ENCODE results near the gene KCNQ4. TPM values are rescaled to one million over a fixed set of nuclear protein-coding genes. Genes with fewer than 3 reads are reported as not detected.
A peak's percentile ranks its signal among the peaks of the same experiment; 100 is the strongest.

Gene KCNQ4
- total and polyA plus RNA-seq, 5 donors from 2014 or later = 0.10 to 0.44 (median 0.19) TPM; not detected in 1

- Histone ChIP-seq H3K4me1 (ENCODE audit: control insufficient read depth, insufficient read depth, low read length, poor library complexity, severe bottlenecking) (peaks cover 14% of the 10 kb centered on the region), H3K4me3 (ENCODE audit: low read depth, low read length) (no peak overlapping the region), H3K27me3 (ENCODE audit: control insufficient read depth, insufficient read depth, low read length) (no peaks in the 10 kb centered on the region), H3K36me3 (ENCODE audit: control insufficient read depth, insufficient read depth, low read length) (no peaks in the 10 kb centered on the region), H3K27ac (ENCODE audit: insufficient read depth, low read length, poor library complexity, severe bottlenecking) (no peak overlapping the region), H3K9me3 (ENCODE audit: control insufficient read depth in 2 of 2, low read length in 2 of 2) (no peaks in the 10 kb centered on the region)
- Mint-ChIP-seq H3K27me3 (no peaks in the 10 kb centered on the region), H3K27ac (no peak overlapping the region), H3K4me1 (peaks cover 0 to 27% (median 13%) of the 10 kb centered on the region in 4 donors), H3K36me3 (no peaks in the 10 kb centered on the region), H3K9me3 (no peaks in the 10 kb centered on the region), H3K4me3 (no peak overlapping the region)
- no peak for DNase-seq
- no peak for ATAC-seq (ENCODE audit: low read depth in 2 of 2)
These were observed 37.5 kb downstream of the KCNQ4 start for GRCh38 chr1:40820911-40821693.

- DNase-seq = no peak
- Histone ChIP-seq H3K9me3 (ENCODE audit: control insufficient read depth in 2 of 2, low read length in 2 of 2) (no peaks in the 10 kb centered on the region), H3K36me3 (ENCODE audit: control insufficient read depth, insufficient read depth, low read length) (no peaks in the 10 kb centered on the region), H3K4me3 (ENCODE audit: low read depth, low read length) (no peak overlapping the region), H3K27me3 (ENCODE audit: control insufficient read depth, insufficient read depth, low read length) (no peaks in the 10 kb centered on the region), H3K4me1 (ENCODE audit: control insufficient read depth, insufficient read depth, low read length, poor library complexity, severe bottlenecking) (peaks cover 9% of the 10 kb centered on the region), H3K27ac (ENCODE audit: insufficient read depth, low read length, poor library complexity, severe bottlenecking) (no peak overlapping the region)
- Mint-ChIP-seq H3K4me3 (no peak overlapping the region), H3K36me3 (no peaks in the 10 kb centered on the region), H3K4me1 (peaks cover 0 to 23% (median 12%) of the 10 kb centered on the region in 4 donors), H3K9me3 (no peaks in the 10 kb centered on the region), H3K27me3 (no peaks in the 10 kb centered on the region), H3K27ac (no peak overlapping the region)
- no peak for ATAC-seq (ENCODE audit: low read depth in 2 of 2)
These were observed 39.3 kb downstream of the KCNQ4 start for GRCh38 chr1:40822890-40823289.

- Histone ChIP-seq H3K4me1 (ENCODE audit: control insufficient read depth, insufficient read depth, low read length, poor library complexity, severe bottlenecking) (peaks cover 5% of the 10 kb centered on the region), H3K27ac (ENCODE audit: insufficient read depth, low read length, poor library complexity, severe bottlenecking) (no peak overlapping the region), H3K4me3 (ENCODE audit: low read depth, low read length) (no peak overlapping the region), H3K27me3 (ENCODE audit: control insufficient read depth, insufficient read depth, low read length) (no peaks in the 10 kb centered on the region), H3K9me3 (ENCODE audit: control insufficient read depth in 2 of 2, low read length in 2 of 2) (no peaks in the 10 kb centered on the region), H3K36me3 (ENCODE audit: control insufficient read depth, insufficient read depth, low read length) (no peaks in the 10 kb centered on the region)
- H3K27ac Mint-ChIP-seq = no peak overlapping the region
- H3K4me1 Mint-ChIP-seq = peaks cover 0 to 21% (median 11%) of the 10 kb centered on the region in 4 donors
- H3K9me3 Mint-ChIP-seq = no peaks in the 10 kb centered on the region
- ATAC-seq (ENCODE audit: low read depth in 2 of 2) (no peak), DNase-seq (no peak)
- no peaks in the 10 kb centered on the region for H3K27me3 Mint-ChIP-seq
- peak overlapping the region in 1 of 4 donors; percentile 10 for H3K4me3 Mint-ChIP-seq
- H3K36me3 Mint-ChIP-seq = no peaks in the 10 kb centered on the region
These were observed 39.8 kb downstream of the KCNQ4 start for GRCh38 chr1:40823345-40823744.

- H3K36me3 ChIP-seq (ENCODE audit: control insufficient read depth, insufficient read depth, low read length) = no peaks in the 10 kb centered on the region
- H3K9me3 ChIP-seq (ENCODE audit: control insufficient read depth in 2 of 2, low read length in 2 of 2) = no peaks in the 10 kb centered on the region
- DNase-seq = no peak
- H3K27ac ChIP-seq (ENCODE audit: insufficient read depth, low read length, poor library complexity, severe bottlenecking) = no peak overlapping the region
- no peaks in the 10 kb centered on the region for H3K4me1 ChIP-seq (ENCODE audit: control insufficient read depth, insufficient read depth, low read length, poor library complexity, severe bottlenecking)
- Mint-ChIP-seq H3K4me3 (no peak overlapping the region), H3K27me3 (no peaks in the 10 kb centered on the region), H3K9me3 (no peaks in the 10 kb centered on the region), H3K36me3 (no peaks in the 10 kb centered on the region), H3K27ac (no peak overlapping the region), H3K4me1 (peaks cover 0 to 17% (median 9%) of the 10 kb centered on the region in 4 donors)
- H3K4me3 ChIP-seq (ENCODE audit: low read depth, low read length) = no peak overlapping the region
- H3K27me3 ChIP-seq (ENCODE audit: control insufficient read depth, insufficient read depth, low read length) = no peaks in the 10 kb centered on the region
- ATAC-seq (ENCODE audit: low read depth in 2 of 2) = no peak
These were observed 40.4 kb downstream of the KCNQ4 start for GRCh38 chr1:40823983-40824382.

GRCh38 chr1:40824591-40825434, 41.2 kb downstream of the KCNQ4 start:
- ATAC-seq (ENCODE audit: low read depth in 2 of 2) = no peak
- no peak overlapping the region for H3K4me3 Mint-ChIP-seq

GRCh38 chr1:40825435-40825788, 41.8 kb downstream of the KCNQ4 start:
- Histone ChIP-seq H3K27me3 (ENCODE audit: control insufficient read depth, insufficient read depth, low read length) (no peaks in the 10 kb centered on the region), H3K9me3 (ENCODE audit: control insufficient read depth in 2 of 2, low read length in 2 of 2) (no peaks in the 10 kb centered on the region), H3K27ac (ENCODE audit: insufficient read depth, low read length, poor library complexity, severe bottlenecking) (no peak overlapping the region), H3K4me1 (ENCODE audit: control insufficient read depth, insufficient read depth, low read length, poor library complexity, severe bottlenecking) (no peaks in the 10 kb centered on the region), H3K36me3 (ENCODE audit: control insufficient read depth, insufficient read depth, low read length) (no peaks in the 10 kb centered on the region), H3K4me3 (ENCODE audit: low read depth, low read length) (no peak overlapping the region)
- H3K4me1 Mint-ChIP-seq = peaks cover 0 to 17% (median 6%) of the 10 kb centered on the region in 4 donors
- ATAC-seq (ENCODE audit: low read depth in 2 of 2) = no peak
- H3K27ac Mint-ChIP-seq = peak overlapping the region; percentile 17 to 71 (median 43)
- H3K27me3 Mint-ChIP-seq = no peaks in the 10 kb centered on the region
- no peaks in the 10 kb centered on the region for H3K9me3 Mint-ChIP-seq
- peak in 1 of 3 donors; percentile 37 for DNase-seq
- no peaks in the 10 kb centered on the region for H3K36me3 Mint-ChIP-seq
- H3K4me3 Mint-ChIP-seq = no peak overlapping the region

More at GRCh38 chr1:40824591-40825434, 41.2 kb downstream of the KCNQ4 start:
- Histone ChIP-seq H3K27ac (ENCODE audit: insufficient read depth, low read length, poor library complexity, severe bottlenecking) (no peak overlapping the region), H3K4me1 (ENCODE audit: control insufficient read depth, insufficient read depth, low read length, poor library complexity, severe bottlenecking) (no peaks in the 10 kb centered on the region), H3K4me3 (ENCODE audit: low read depth, low read length) (no peak overlapping the region), H3K36me3 (ENCODE audit: control insufficient read depth, insufficient read depth, low read length) (no peaks in the 10 kb centered on the region), H3K27me3 (ENCODE audit: control insufficient read depth, insufficient read depth, low read length) (no peaks in the 10 kb centered on the region), H3K9me3 (ENCODE audit: control insufficient read depth in 2 of 2, low read length in 2 of 2) (no peaks in the 10 kb centered on the region)
- Mint-ChIP-seq H3K27ac (peak overlapping the region in 2 of 3 donors; percentile 60 to 71), H3K9me3 (no peaks in the 10 kb centered on the region), H3K4me1 (peaks cover 0 to 17% (median 6%) of the 10 kb centered on the region in 4 donors), H3K27me3 (no peaks in the 10 kb centered on the region), H3K36me3 (no peaks in the 10 kb centered on the region)
- DNase-seq = no peak

- DNase-seq (no peak), ATAC-seq (ENCODE audit: low read depth in 2 of 2) (no peak)
- peak overlapping the region in 1 of 3 donors; percentile 56 for H3K27ac Mint-ChIP-seq
- H3K4me3 ChIP-seq (ENCODE audit: low read depth, low read length) = no peak overlapping the region
- H3K36me3 ChIP-seq (ENCODE audit: control insufficient read depth, insufficient read depth, low read length) = no peaks in the 10 kb centered on the region
- peaks cover 0 to 17% (median 6%) of the 10 kb centered on the region in 4 donors for H3K4me1 Mint-ChIP-seq
- H3K36me3 Mint-ChIP-seq = no peaks in the 10 kb centered on the region
- H3K4me1 ChIP-seq (ENCODE audit: control insufficient read depth, insufficient read depth, low read length, poor library complexity, severe bottlenecking) = no peaks in the 10 kb centered on the region
- no peaks in the 10 kb centered on the region for H3K9me3 Mint-ChIP-seq
- no peaks in the 10 kb centered on the region for H3K27me3 ChIP-seq (ENCODE audit: control insufficient read depth, insufficient read depth, low read length)
- no peaks in the 10 kb centered on the region for H3K9me3 ChIP-seq (ENCODE audit: control insufficient read depth in 2 of 2, low read length in 2 of 2)
- no peaks in the 10 kb centered on the region for H3K27me3 Mint-ChIP-seq
- H3K27ac ChIP-seq (ENCODE audit: insufficient read depth, low read length, poor library complexity, severe bottlenecking) = no peak overlapping the region
- H3K4me3 Mint-ChIP-seq = no peak overlapping the region
These were observed 42.4 kb downstream of the KCNQ4 start for GRCh38 chr1:40825996-40826395.

Data from CD4-positive, CD25-positive, alpha-beta regulatory T cell (primary cell).